GM21390 (cell line): ENCODE measurements around the gene MMP12.
"Not testable (repeated sequence)": the region's sequence is repeated elsewhere in the genome, so short reads cannot be mapped to it uniquely, and the experiment has no call there.

Experiments
- ATAC-seq: cut with Tn5 transposase; IDR thresholded peaks from one replicate; pipeline ENCODE4 v1.9.1; 2021; ENCODE audit not compliant: unreplicated experiment

The MMP12 gene

GRCh38 chr11:102874852-102875251, at the start of gene MMP12:
MMP12 (minus strand) TSS chr11:102874982; CDS start chr11:102874937, 45 bp downstream.
- ATAC-seq, result no peak

- no peak for ATAC-seq
Observed at GRCh38 chr11:102921587-102922220, 46.9 kb upstream of the MMP12 start.

GRCh38 chr11:102920118-102920684, 45.4 kb upstream of the MMP12 start:
- ATAC-seq, result peak; percentile 91

GRCh38 chr11:102915044-102915375, 40.2 kb upstream of the MMP12 start:
- no peak for ATAC-seq

GRCh38 chr11:102914238-102915043, 39.7 kb upstream of the MMP12 start:
- no peak for ATAC-seq

- ATAC-seq, result no peak
Observed at GRCh38 chr11:102912482-102912830, 37.7 kb upstream of the MMP12 start.

- no peak for ATAC-seq
Observed at GRCh38 chr11:102911758-102912481, 37.1 kb upstream of the MMP12 start.

- not testable (repeated sequence) for ATAC-seq
Observed at GRCh38 chr11:102905848-102906247, 31.1 kb upstream of the MMP12 start.

GRCh38 chr11:102903895-102904294, 29.1 kb upstream of the MMP12 start:
- ATAC-seq, result not testable (repeated sequence)

- no peak for ATAC-seq
Observed at GRCh38 chr11:102900346-102900745, 25.6 kb upstream of the MMP12 start.

- no peak for ATAC-seq
Observed at GRCh38 chr11:102891736-102892135, 17.0 kb upstream of the MMP12 start.

- no peak for ATAC-seq
Observed at GRCh38 chr11:102886999-102887398, 12.2 kb upstream of the MMP12 start.

GRCh38 chr11:102883141-102883540, 8.4 kb upstream of the MMP12 start:
- ATAC-seq, result no peak

GRCh38 chr11:102882389-102883024, 7.7 kb upstream of the MMP12 start:
- peak; percentile 77 for ATAC-seq

GRCh38 chr11:102879801-102880200, 5.0 kb upstream of the MMP12 start:
- no peak for ATAC-seq

GRCh38 chr11:102878595-102878994, 3.8 kb upstream of the MMP12 start:
- ATAC-seq, result no peak

GRCh38 chr11:102869354-102869964, 5.3 kb downstream of the MMP12 start:
- not testable (repeated sequence) for ATAC-seq

- no peak for ATAC-seq
Observed at GRCh38 chr11:102868339-102868738, 6.4 kb downstream of the MMP12 start.

- no peak for ATAC-seq
Observed at GRCh38 chr11:102864724-102865123, 10.1 kb downstream of the MMP12 start.

GRCh38 chr11:102853956-102854355, 20.8 kb downstream of the MMP12 start:
- no peak for ATAC-seq

- ATAC-seq, result no peak
Observed at GRCh38 chr11:102853055-102853454, 21.7 kb downstream of the MMP12 start.
